HepG2 (cell line): ENCODE measurements around the gene CTSA. TPM values are rescaled to one million over a fixed set of nuclear protein-coding genes. Genes with fewer than 3 reads are reported as not detected.
A peak's percentile ranks its signal among the peaks of the same experiment; 100 is the strongest.

Experiments used
- ATF1 ChIP-seq: IDR thresholded peaks from 2 replicates; pipeline ENCODE4 v1.6.1; 2016; ENCODE audit warnings: mild to moderate bottlenecking, control low read depth
- ATF2 ChIP-seq: sonication (generic); formaldehyde crosslinking; IDR thresholded peaks from 2 replicates; pipeline ENCODE4 v1.4.0; 2020; ENCODE audit warnings: missing genetic modification reagents
- FOXJ3 ChIP-seq: sonication (generic); formaldehyde crosslinking; IDR thresholded peaks from 2 replicates; pipeline ENCODE4 v1.4.0; 2020; ENCODE audit warnings: missing genetic modification reagents, mild to moderate bottlenecking, borderline replicate concordance
- GFI1 ChIP-seq: sonication (generic); formaldehyde crosslinking; IDR thresholded peaks from 2 replicates; pipeline ENCODE4 v1.5.0; 2020; ENCODE audit warnings: missing genetic modification reagents, mild to moderate bottlenecking, borderline replicate concordance
- MAF1 ChIP-seq: sonication (generic); formaldehyde crosslinking; IDR thresholded peaks from 2 replicates; pipeline ENCODE4 v1.5.0; 2020; ENCODE audit warnings: missing genetic modification reagents, borderline replicate concordance
- MED1 ChIP-seq: sonication (generic); formaldehyde crosslinking; IDR thresholded peaks from 2 replicates; pipeline ENCODE4 v1.4.0; 2020; ENCODE audit warnings: missing genetic modification reagents
- MEF2D ChIP-seq: sonication (generic); formaldehyde crosslinking; IDR thresholded peaks from 2 replicates; pipeline ENCODE4 v1.5.1; 2020; ENCODE audit warnings: mild to moderate bottlenecking, missing genetic modification reagents
- MTERF4 ChIP-seq: sonication (generic); formaldehyde crosslinking; IDR thresholded peaks from 2 replicates; pipeline ENCODE4 v1.8.0; 2023; ENCODE audit warnings: mild to moderate bottlenecking, missing genetic modification reagents
- MYPOP ChIP-seq: sonication (generic); formaldehyde crosslinking; IDR thresholded peaks from 2 replicates; pipeline ENCODE4 v1.8.1; 2023; ENCODE audit warnings: mild to moderate bottlenecking, moderate library complexity, missing genetic modification reagents
- PRDM10 ChIP-seq: sonication (generic); formaldehyde crosslinking; IDR thresholded peaks from 2 replicates; pipeline ENCODE4 v1.4.0; 2020; ENCODE audit warnings: low read depth, missing genetic modification reagents
- SKI ChIP-seq: fragments of 450-650 bp; IDR thresholded peaks from one replicate; pipeline ENCODE4 v1.6.1; 2018; ENCODE audit warnings: mild to moderate bottlenecking; ENCODE audit not compliant: partially characterized antibody
- SNAPC4 ChIP-seq: sonication (generic); formaldehyde crosslinking; IDR thresholded peaks from 2 replicates; pipeline ENCODE4 v1.4.0; 2020; ENCODE audit warnings: mild to moderate bottlenecking, missing genetic modification reagents
- TBP ChIP-seq: sonication (generic); formaldehyde crosslinking; IDR thresholded peaks from 2 replicates; pipeline ENCODE4 v1.5.0; 2020; ENCODE audit warnings: missing genetic modification reagents
- ZBTB20 ChIP-seq: sonication (generic); formaldehyde crosslinking; IDR thresholded peaks from 2 replicates; pipeline ENCODE4 v1.8.1; 2023; ENCODE audit warnings: missing genetic modification reagents, low read depth, mild to moderate bottlenecking, borderline replicate concordance
- ZBTB42 ChIP-seq: sonication (generic); formaldehyde crosslinking; IDR thresholded peaks from 2 replicates; pipeline ENCODE4 v1.5.0; 2020; ENCODE audit warnings: mild to moderate bottlenecking, missing genetic modification reagents
- ZMYM2 ChIP-seq: sonication (generic); formaldehyde crosslinking; IDR thresholded peaks from 2 replicates; pipeline ENCODE4 v1.8.0; 2022; ENCODE audit warnings: mild to moderate bottlenecking, missing genetic modification reagents
- polyA plus RNA-seq, 8 experiments: library from polyadenylated mRNA; depleted of rRNA in 3 of 8; stranded (reverse) in 7 of 8; unstranded in 1 of 8; fragments of >200 nt; fragmentation: Illumina TruSeq in 4 of 8; extraction: Trizol in 4 of 8; gene quantifications; 2 replicates each; pipeline versions ENCODE4 v1.2.1 to v1.2.3, GENCODE V29; 2011 to 2016; ENCODE audit warnings: low read depth in 4 of 8, missing spikeins in 1 of 8, mixed read lengths in 1 of 8; ENCODE audit not compliant: insufficient read depth in 1 of 8
- total RNA-seq, 5 experiments: library from RNA; depleted of rRNA; stranded (reverse); fragments of >200 nt; fragmentation: Illumina TruSeq; extraction: Trizol; gene quantifications; 2 replicates each; pipeline ENCODE4 v1.2.3, GENCODE V29; 2016; ENCODE audit warnings: low read depth in 1 of 5

CTSA gene
- total and polyA plus RNA-seq, 2 of the 13 experiments (the other 11 are each of a cell fraction or from before 2014, with no cell fraction given) = 202 to 231 TPM

- TF ChIP-seq PRDM10 (CRISPR knock-in tag) (peak; percentile 24; the same call in 1 of the 2 replicates), ZBTB20 (CRISPR knock-in tag) (0 out of 2 replicates have a peak, but pooled peaks have one; percentile 43), ATF2 (CRISPR knock-in tag) (peak; percentile 56; the same call in 1 of the 2 replicates), SKI (peak; percentile 35), TBP (CRISPR knock-in tag) (no peak), ZBTB42 (no peak), MED1 (0 out of 2 replicates have a peak, but pooled peaks have one; percentile 36), ATF1 (peak; percentile 56; the same call in 1 of the 2 replicates), GFI1 (CRISPR knock-in tag) (0 out of 2 replicates have a peak, but pooled peaks have one; percentile 11), MAF1 (CRISPR knock-in tag) (0 out of 2 replicates have a peak, but pooled peaks have one; percentile 14), SNAPC4 (no peak), MEF2D (CRISPR knock-in tag) (peak; percentile 19; the same call in 1 of the 2 replicates), FOXJ3 (CRISPR knock-in tag) (no peak), ZMYM2 (CRISPR knock-in tag) (no peak), MTERF4 (0 out of 2 replicates have a peak, but pooled peaks have one; percentile 34), MYPOP (0 out of 2 replicates have a peak, but pooled peaks have one; percentile 30)
Measured at GRCh38 chr20:45905505-45906079, 14.5 kb downstream of the CTSA start (continued).
